Dermis microvascular lymphatic vessel endothelial cell (primary cell): ENCODE data around the gene MEMO1. TPM values are rescaled to one million over a fixed set of nuclear protein-coding genes. Genes with fewer than 3 reads are reported as not detected.
A peak's percentile ranks its signal among the peaks of the same experiment; 100 is the strongest.
"Not testable (repeated sequence)": the region's sequence is repeated elsewhere in the genome, so short reads cannot be mapped to it uniquely, and the experiment has no call there.

Experiments used
- DNase-seq, 2 donors: peaks; one replicate each; pipeline versions ENCODE4 v3.0.0 to v3.0.0-alpha.2; 2010; ENCODE audit warnings: low read depth in 2 of 2
- total RNA-seq: library from RNA; depleted of rRNA; stranded (reverse); fragments of >200 nt; gene quantifications from 2 replicates; pipeline ENCODE4 v1.2.1, GENCODE V29; 2014

The MEMO1 gene
- total RNA-seq, 1 donor from 2014 or later = 34.4 TPM

DNA sequence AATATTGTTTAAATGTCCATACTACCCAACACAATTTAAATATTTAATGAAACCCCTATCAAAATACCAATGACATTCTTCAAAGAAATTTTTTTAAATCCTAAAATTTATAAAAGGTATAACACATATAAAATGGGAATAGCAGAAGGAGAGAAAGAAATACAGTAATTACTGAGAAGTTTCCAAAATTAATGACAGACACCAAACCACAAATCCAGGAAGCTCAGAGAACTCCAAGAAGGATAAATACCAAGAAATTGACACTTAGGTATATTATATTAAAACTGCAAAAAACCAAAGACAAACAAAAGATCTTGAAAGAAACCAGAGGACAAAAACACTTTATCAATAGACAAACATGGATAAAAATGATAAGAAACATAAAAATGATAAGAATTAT, 101.1 kb downstream of the MEMO1 start:
- no peak for DNase-seq

DNA sequence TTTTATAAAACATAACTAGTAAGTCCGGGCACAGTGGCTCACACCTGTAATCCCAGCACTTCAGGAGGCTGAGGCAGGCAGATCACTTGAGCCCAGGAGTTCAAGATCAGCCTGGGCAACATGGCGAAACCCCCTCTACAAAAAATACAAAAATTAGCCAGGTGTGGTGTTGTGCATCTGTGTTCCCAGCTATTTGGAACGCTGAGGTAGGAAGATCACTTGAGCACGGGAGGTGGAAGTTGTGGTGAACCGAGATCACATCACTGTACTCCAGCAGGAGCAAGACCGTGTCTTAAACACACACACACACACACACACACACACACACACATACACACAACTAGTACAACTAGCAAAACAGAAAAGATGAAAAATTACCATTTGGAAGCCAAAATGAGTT, 103.3 kb downstream of the MEMO1 start:
- not testable (repeated sequence) for DNase-seq

GRCh38 chr2:31903109-31903780, 107.6 kb downstream of the MEMO1 start:
- DNase-seq = no peak

- no peak for DNase-seq
Measured at GRCh38 chr2:31901900-31902299, 108.9 kb downstream of the MEMO1 start.

- DNase-seq = not testable (repeated sequence)
Measured at GRCh38 chr2:31900156-31900555, 110.7 kb downstream of the MEMO1 start.

GRCh38 chr2:31898346-31898745, 112.5 kb downstream of the MEMO1 start:
- not testable (repeated sequence) for DNase-seq

DNA sequence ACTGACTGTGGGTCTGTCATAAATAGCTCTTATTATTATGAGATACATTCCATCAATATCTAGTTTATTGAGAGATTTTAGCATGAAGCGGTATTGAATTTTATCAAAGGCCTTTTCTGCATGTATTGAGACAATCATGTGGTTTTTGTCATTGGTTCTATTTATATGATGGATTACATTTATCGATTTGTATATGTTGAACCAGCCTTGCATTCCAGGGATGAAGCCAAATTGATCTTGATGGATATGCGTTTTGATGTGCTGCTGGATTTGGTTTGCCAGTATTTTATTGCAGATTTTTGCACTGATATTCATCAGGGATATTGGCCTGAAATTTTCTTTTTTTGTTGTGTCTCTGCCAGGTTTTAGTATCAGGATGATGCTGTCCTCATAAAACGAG, 113.5 kb downstream of the MEMO1 start:
- not testable (repeated sequence) for DNase-seq

GRCh38 chr2:31896293-31896692, 114.5 kb downstream of the MEMO1 start:
- no peak for DNase-seq

- DNase-seq = no peak
Measured at GRCh38 chr2:31894656-31895055, 116.2 kb downstream of the MEMO1 start.

DNA sequence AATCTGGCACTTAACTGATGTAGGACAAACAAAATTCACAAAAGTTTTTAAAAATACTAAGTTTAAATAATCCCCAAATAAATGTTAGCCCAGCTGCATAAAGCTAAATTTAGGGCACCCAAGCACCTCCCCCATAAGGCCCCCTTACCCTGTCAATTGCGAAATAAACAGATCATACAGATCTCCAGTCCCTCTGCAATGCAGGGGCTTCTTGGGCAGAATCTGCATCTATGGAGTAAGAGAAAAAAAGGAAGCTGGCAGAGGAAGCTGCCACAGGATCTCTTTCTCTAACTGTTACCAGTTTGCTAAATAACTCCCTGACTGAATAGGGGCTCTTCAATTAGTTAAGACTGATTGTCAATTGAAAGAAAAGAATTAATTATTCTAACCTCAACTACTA, 117.7 kb downstream of the MEMO1 start:
- DNase-seq = no peak

GRCh38 chr2:31889044-31889443, 121.8 kb downstream of the MEMO1 start:
- no peak for DNase-seq

DNA sequence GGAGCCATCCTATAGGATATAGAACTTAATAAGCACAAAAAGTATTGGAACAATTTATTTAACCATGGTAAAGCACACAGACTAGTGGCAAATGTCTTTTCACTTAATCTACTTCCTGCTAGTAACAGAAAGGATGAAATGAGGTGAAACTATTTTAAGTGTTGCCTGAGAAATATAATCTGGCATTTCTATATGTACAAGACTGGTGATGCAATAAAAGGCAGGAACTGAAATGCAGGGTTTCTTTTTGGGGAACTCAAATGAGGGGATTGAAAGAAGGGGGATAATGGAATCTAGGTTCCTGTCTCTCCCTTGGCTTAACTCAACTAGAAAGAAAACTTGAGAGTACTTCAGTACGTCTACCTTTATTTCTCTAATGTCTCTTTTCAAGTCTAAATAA, 122.3 kb downstream of the MEMO1 start:
- DNase-seq = no peak

DNA sequence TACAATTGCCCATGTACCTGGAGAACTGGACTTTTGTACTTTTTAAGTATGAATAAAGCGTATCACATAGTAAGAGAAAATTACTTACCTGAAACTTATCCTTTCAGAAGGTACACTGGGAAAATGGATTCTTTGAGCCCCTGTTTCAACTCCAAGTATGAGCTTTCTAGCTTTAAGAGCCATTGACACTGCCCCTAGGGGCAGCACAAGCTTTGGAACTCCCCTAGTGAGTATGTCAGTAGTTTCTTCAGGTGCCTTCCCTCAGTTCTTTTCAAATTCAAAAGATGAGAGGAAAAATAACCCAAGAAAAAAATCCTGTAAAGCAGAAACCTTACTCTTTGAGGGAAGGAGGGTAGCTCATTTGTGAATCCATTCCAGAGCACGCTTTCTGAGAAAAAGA, 124.1 kb downstream of the MEMO1 start:
- DNase-seq = peak in 1 of 2 donors; percentile 3

- DNase-seq = no peak
Measured at GRCh38 chr2:31877008-31877407, 133.8 kb downstream of the MEMO1 start.

GRCh38 chr2:31874071-31874470, 136.7 kb downstream of the MEMO1 start:
- DNase-seq = no peak

- DNase-seq = no peak
Measured at GRCh38 chr2:31865215-31865614, 145.6 kb downstream of the MEMO1 start.

DNA sequence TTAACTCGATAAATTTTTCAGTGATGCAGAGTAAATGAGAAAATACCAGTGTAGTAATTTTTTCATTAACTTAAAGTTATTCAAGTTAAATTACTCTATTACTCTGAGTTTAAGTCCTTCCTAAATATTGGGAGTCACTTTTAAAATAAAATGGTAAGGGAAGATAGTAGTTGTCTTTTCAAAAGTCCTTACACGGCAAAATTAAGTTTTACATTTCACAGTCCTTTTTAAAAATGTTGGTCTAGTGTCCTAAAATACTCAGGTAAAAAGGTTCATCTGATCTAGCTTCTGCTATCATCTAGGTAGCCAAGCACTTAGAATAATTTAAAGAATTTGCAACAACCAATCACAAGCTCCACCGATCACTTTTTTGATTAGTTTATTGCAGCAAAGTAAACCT, 146.9 kb downstream of the MEMO1 start:
- no peak for DNase-seq

DNA sequence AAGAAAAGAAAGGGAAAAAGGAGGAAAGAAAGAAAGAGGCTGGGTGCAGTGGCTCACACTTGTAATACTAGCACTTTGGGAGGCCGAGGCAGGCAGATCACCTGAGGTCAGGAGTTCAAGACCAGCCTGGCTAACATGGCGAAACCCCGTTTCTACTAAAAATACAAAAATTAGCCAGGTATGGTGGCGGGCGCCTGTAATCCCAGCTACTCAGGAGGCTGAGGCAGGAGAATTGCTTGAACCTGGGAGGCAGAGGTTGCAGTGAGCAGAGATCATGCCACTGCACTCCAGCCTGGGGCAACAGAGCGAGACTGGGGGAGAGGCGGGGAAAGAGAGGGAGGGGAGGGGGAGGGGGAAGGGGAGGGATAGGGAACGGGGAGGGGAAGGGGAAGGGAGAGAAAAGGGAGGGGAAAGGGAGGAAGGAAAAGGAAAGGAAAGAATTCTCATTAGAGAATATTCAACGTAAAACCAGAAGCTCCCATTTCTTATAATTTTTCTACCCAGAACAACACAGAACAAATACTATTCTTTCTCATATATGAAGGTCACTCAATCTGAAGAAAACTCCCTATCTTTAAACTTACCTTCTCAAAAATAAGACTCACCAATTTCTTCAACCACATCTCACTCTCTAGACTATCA, 147.7 kb downstream of the MEMO1 start:
- not testable (repeated sequence) for DNase-seq

GRCh38 chr2:31859959-31860358, 150.8 kb downstream of the MEMO1 start:
- no peak for DNase-seq

- DNase-seq = no peak
Measured at GRCh38 chr2:31853521-31853920, 157.3 kb downstream of the MEMO1 start.

DNA sequence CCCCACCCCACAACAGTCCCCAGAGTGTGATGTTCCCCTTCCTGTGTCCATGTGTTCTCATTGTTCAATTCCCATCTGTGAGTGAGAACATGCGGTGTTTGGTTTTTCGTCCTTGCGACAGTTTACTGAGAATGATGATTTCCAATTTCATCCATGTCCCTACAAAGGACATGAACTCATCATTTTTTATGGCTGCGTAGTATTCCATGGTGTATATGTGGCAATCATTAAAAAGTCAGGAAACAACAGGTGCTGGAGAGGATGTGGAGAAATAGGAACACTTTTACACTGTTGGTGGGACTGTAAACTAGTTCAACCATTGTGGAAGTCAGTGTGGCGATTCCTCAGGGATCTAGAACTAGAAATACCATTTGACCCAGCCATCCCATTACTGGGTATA, 168.7 kb downstream of the MEMO1 start:
- not testable (repeated sequence) for DNase-seq

GRCh38 chr2:31835450-31835849, 175.4 kb downstream of the MEMO1 start:
- DNase-seq = no peak

DNA sequence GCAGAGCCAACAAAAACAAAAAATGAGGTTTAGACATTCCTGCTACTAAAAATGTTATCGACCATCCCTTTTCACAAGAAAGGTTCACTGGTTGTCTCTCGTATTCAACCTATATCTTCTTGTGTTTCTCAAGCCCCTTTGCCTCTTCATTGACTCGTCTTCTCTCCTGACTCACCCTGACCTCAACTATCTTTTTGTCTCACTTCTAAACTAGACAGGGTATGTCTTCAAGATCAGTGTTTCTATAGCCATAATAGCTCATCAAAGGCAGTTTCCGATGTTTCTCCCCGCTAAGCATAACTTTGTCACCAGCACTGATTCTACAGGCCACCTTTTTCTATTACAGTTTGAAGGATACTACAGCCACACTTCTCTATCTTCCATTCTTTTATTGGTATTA, 178.4 kb downstream of the MEMO1 start:
- DNase-seq = no peak
